IMR-90 (cell line): ENCODE measurements around the gene AADACL4. TPM values are rescaled to one million over a fixed set of nuclear protein-coding genes. Genes with fewer than 3 reads are reported as not detected.

Source experiments
- ATAC-seq: fragments of 200-7000 bp; cut with Tn5 transposase; 2 replicates; pipeline ENCODE4 v1.9.1; 2020; ENCODE audit warnings: low read depth, mild to moderate bottlenecking, moderate library complexity
- BruUV-seq: library from RNA; stranded (reverse); fragments of 400-500 nt; replicated peaks from 2 replicates; lab custom pipeline; 2021; lab: Mats Ljungman, UMichigan
- CTCF ChIA-PET: fragments of 300-600 bp; formaldehyde crosslinking; extraction: SDS; loops from one replicate; lab custom pipeline; 2021; ENCODE audit warnings: antibody characterized with exemption; lab: Yijun Ruan, JAX
- POLR2A ChIA-PET: fragments of 300-600 bp; sonication (Branson Sonifier 250); formaldehyde crosslinking; loops from one replicate; lab custom pipeline; 2022; ENCODE audit warnings: antibody characterized with exemption; ENCODE audit not compliant: unreplicated experiment; lab: Charles Lee
- DNase-seq: peaks from one replicate; pipeline ENCODE4 v3.0.0; 2013
- H2AFZ ChIP-seq: replicated peaks from 2 replicates; pipeline ENCODE3; 2013; ENCODE audit warnings: low read length, mild to moderate bottlenecking; ENCODE audit not compliant: poor library complexity
- H2AK5ac ChIP-seq: 2 replicates; pipeline ENCODE4 v1.6.1; 2013; ENCODE audit warnings: low read depth, low read length, inconsistent platforms
- H2AK9ac ChIP-seq: replicated peaks from 2 replicates; pipeline ENCODE3; 2013; ENCODE audit warnings: mild to moderate bottlenecking, low read depth, low read length, moderate library complexity; ENCODE audit not compliant: poor library complexity
- H2BK120ac ChIP-seq: 2 replicates; pipeline ENCODE4 v1.6.1; 2013; ENCODE audit warnings: low read depth, low read length, inconsistent platforms
- H2BK15ac ChIP-seq: 3 replicates; pipeline ENCODE4 v1.6.1; 2013; ENCODE audit warnings: low read depth, low read length, inconsistent platforms
- H2BK20ac ChIP-seq: 2 replicates; pipeline ENCODE4 v1.6.1; 2013; ENCODE audit warnings: low read depth, mild to moderate bottlenecking, inconsistent platforms, low read length, moderate library complexity
- H2BK5ac ChIP-seq: 2 replicates; pipeline ENCODE4 v1.6.1; 2013; ENCODE audit warnings: mild to moderate bottlenecking, low read depth, low read length, inconsistent platforms; ENCODE audit not compliant: poor library complexity, severe bottlenecking
- H3K14ac ChIP-seq: replicated peaks from 2 replicates; pipeline ENCODE4 v1.6.1; 2013; ENCODE audit warnings: low read depth, low read length, inconsistent platforms
- H3K18ac ChIP-seq: 2 replicates; pipeline ENCODE4 v1.6.1; 2013; ENCODE audit warnings: low read depth, low read length, control low read depth
- H3K23ac ChIP-seq: 2 replicates; pipeline ENCODE4 v1.6.1; 2013; ENCODE audit warnings: low read depth, low read length, inconsistent platforms
- H3K27ac ChIP-seq: 2 replicates; pipeline ENCODE4 v1.5.1; 2013; ENCODE audit warnings: mild to moderate bottlenecking, control low read depth, low read length; ENCODE audit not compliant: insufficient read depth
- H3K27me3 ChIP-seq: 2 replicates; pipeline ENCODE4 v1.6.1; 2013; ENCODE audit warnings: low read length; ENCODE audit not compliant: control insufficient read depth, insufficient read depth
- H3K36me3 ChIP-seq: 2 replicates; pipeline ENCODE4 v1.6.1; 2013; ENCODE audit warnings: low read length, mixed read lengths; ENCODE audit not compliant: control insufficient read depth, insufficient read depth
- H3K4ac ChIP-seq: 2 replicates; pipeline ENCODE4 v1.6.1; 2013; ENCODE audit warnings: low read depth, low read length, inconsistent platforms
- H3K4me1 ChIP-seq: 2 replicates; pipeline ENCODE4 v1.6.1; 2013; ENCODE audit warnings: low read length, mixed read lengths; ENCODE audit not compliant: control insufficient read depth, insufficient read depth
- H3K4me2 ChIP-seq: 2 replicates; pipeline ENCODE4 v1.6.1; 2013; ENCODE audit warnings: low read depth, mild to moderate bottlenecking, control low read depth, low read length, moderate library complexity
- H3K4me3 ChIP-seq: 2 replicates; pipeline ENCODE4 v1.5.1; 2013; ENCODE audit warnings: low read depth, mild to moderate bottlenecking, control low read depth, low read length, moderate library complexity; ENCODE audit not compliant: insufficient read depth
- H3K56ac ChIP-seq: 2 replicates; pipeline ENCODE4 v1.6.1; 2013; ENCODE audit warnings: low read length, inconsistent platforms; ENCODE audit not compliant: insufficient read depth; ENCODE audit errors: extremely low read depth
- H3K79me1 ChIP-seq, 2 experiments: 2 replicates each; pipeline ENCODE4 v1.6.1; 2013; ENCODE audit warnings: low read length in 2 of 2, inconsistent platforms in 1 of 2, low read depth in 1 of 2
- H3K9ac ChIP-seq: 2 replicates; pipeline ENCODE4 v1.6.1; 2013; ENCODE audit warnings: low read depth, low read length, control low read depth
- H3K9me1 ChIP-seq: 2 replicates; pipeline ENCODE4 v1.6.1; 2013; ENCODE audit warnings: low read length, inconsistent platforms; ENCODE audit not compliant: insufficient read depth
- H3K9me3 ChIP-seq: 2 replicates; pipeline ENCODE4 v1.6.1; 2013; ENCODE audit warnings: low read length; ENCODE audit not compliant: control insufficient read depth, insufficient read depth
- H4K20me1 ChIP-seq: 2 replicates; pipeline ENCODE4 v1.6.1; 2013; ENCODE audit warnings: low read length, inconsistent platforms; ENCODE audit not compliant: insufficient read depth
- H4K5ac ChIP-seq: 2 replicates; pipeline ENCODE4 v1.6.1; 2013; ENCODE audit warnings: mild to moderate bottlenecking, low read depth, low read length, control low read depth
- H4K8ac ChIP-seq, 2 experiments: 2 replicates each; pipeline ENCODE4 v1.6.1; 2013; ENCODE audit warnings: low read depth in 2 of 2, low read length in 2 of 2, control low read depth in 1 of 2, inconsistent platforms in 1 of 2
- H4K91ac ChIP-seq: 2 replicates; pipeline ENCODE4 v1.6.1; 2013; ENCODE audit warnings: low read depth, low read length, inconsistent platforms; ENCODE audit not compliant: insufficient read depth
- CEBPB ChIP-seq: IDR thresholded peaks from 2 replicates; pipeline ENCODE4 v1.6.1; 2012; ENCODE audit warnings: low read depth, low read length, improper control_type of control experiment
- FOS ChIP-seq: fragments of 150-350 bp; IDR thresholded peaks from 2 replicates; pipeline ENCODE4 v1.6.1; 2016; ENCODE audit warnings: low read depth, low read length
- MAZ ChIP-seq: IDR thresholded peaks from 2 replicates; pipeline ENCODE4 v1.6.1; 2012; ENCODE audit warnings: low read depth, mild to moderate bottlenecking, low read length, improper control_type of control experiment, moderate library complexity, borderline replicate concordance
- POLR2A ChIP-seq: IDR thresholded peaks from 2 replicates; pipeline ENCODE4 v1.6.1; 2012; ENCODE audit warnings: mild to moderate bottlenecking, low read depth, low read length
- RFX5 ChIP-seq: IDR thresholded peaks from 2 replicates; pipeline ENCODE4 v1.8.0; 2012; ENCODE audit warnings: low read depth, mild to moderate bottlenecking, low read length, moderate library complexity
- SMC3 ChIP-seq: fragments of 150-350 bp; IDR thresholded peaks from 2 replicates; pipeline ENCODE4 v1.6.1; 2016; ENCODE audit warnings: low read depth, mild to moderate bottlenecking, antibody characterized with exemption, low read length, moderate library complexity
- WGBS, 2 experiments: methylation state at CpG; one replicate each; pipeline versions ENCODE4 v1.1.5 to v1.1.7; 2013; ENCODE audit warnings: missing lambda C conversion rate in 2 of 2; ENCODE audit not compliant: insufficient read length in 1 of 2; ENCODE audit errors: extremely low coverage in 2 of 2; 5-methylcytosine and 5-hydroxymethylcytosine counted together
- dilution Hi-C: fragments of 300-500 bp; cut with HindIII; formaldehyde crosslinking; loops from one replicate; pipeline ENCODE4 v1.14.3; 2018; ENCODE audit warnings: low sequenced_read_pairs; ENCODE audit not compliant: unreplicated experiment
- in situ Hi-C: fragments of 300-500 bp; cut with MboI; formaldehyde crosslinking; loops from 3 replicates; pipeline ENCODE4 v1.14.3; 2019; ENCODE audit warnings: low sequenced_read_pairs, inconsistent platforms, mixed read lengths
- intact Hi-C: fragments of 100-400 bp; cut with micrococcal nuclease; formaldehyde crosslinking; loops from 2 replicates; pipeline ENCODE4 v1.10.0; 2022
- polyA plus RNA-seq, 3 experiments: library from polyadenylated mRNA; depleted of rRNA; stranded (reverse); fragments of >200 nt; gene quantifications; 2 replicates each; pipeline ENCODE4 v1.2.3, GENCODE V29; 2012; ENCODE audit warnings: low replicate concordance in 1 of 3
- total RNA-seq: library from RNA; depleted of rRNA; stranded (reverse); fragments of >200 nt; gene quantifications from 2 replicates; pipeline ENCODE4 v1.2.3, GENCODE V29; 2012
- TF ChIP-seq, protein P1 (sequence below): fragments of 150-350 bp; IDR thresholded peaks from 2 replicates; pipeline ENCODE4 v1.6.1; 2017; ENCODE audit warnings: mild to moderate bottlenecking, antibody characterized with exemption, low read length, low read depth
- TF ChIP-seq, protein P2 (sequence below): conservative IDR thresholded peaks from 2 replicates; pipeline ENCODE4 v1.5.1; 2012; ENCODE audit warnings: mild to moderate bottlenecking, low read depth, low read length, improper control_type of control experiment

Gene AADACL4
- total and polyA plus RNA-seq, 2 of the 4 experiments (the other 2 are of a cell fraction) = not detected

DNA sequence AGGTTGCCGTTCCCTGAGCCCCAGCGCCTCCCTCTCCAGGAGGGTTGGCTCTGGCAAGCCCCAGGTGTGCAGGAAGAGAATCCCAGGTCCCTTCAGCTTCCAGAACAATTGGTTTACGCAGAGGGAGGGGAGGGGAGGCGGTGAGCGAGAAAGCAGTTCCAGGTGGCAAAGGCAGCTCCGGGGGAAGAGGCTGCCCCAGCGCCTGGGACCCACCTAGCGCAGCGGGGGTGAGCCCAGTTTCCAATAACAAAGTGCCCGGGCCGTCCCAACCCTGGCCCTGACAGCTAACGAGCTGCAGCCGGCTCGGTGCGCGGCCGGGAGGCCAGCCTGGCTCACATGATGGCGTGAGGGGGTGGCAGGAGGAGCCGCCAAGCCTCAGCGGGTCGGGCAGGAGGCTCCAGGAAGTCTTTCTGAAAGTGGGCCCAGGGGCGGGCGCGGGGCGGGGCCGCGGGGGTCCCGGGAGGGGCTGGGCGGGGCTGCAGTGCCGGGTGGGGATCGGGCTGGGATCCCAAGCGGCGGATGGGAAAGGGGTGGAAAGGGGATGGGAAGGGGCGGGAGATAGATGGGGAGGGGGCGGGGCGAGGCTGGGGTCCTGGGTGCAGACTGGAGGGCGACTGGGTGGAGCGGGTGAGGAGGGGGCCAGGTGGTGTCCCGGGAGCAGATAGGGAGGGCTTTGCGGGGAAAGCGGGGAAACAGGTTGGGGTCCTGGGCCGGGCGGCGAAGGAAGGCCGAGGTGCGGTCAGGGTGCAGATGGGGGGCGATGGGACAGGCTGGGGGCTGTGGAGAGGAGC, 48.7 kb upstream of the AADACL4 start:
- Histone ChIP-seq H2AFZ (peak overlapping the region; percentile 82), H3K4me3 (no peak overlapping the region), H2AK9ac (peak overlapping the region; percentile 60), H2BK120ac (peak overlapping the region; percentile 89), H3K14ac (no peak overlapping the region; the same call in 1 of the 2 replicates), H2AK5ac (peak overlapping the region; percentile 79), H4K20me1 (no peaks in the 10 kb centered on the region; the same call in 1 of the 2 replicates), H3K27me3 (no peaks in the 10 kb centered on the region), H3K9me3 (no peaks in the 10 kb centered on the region), H2BK20ac (peak overlapping the region; percentile 38), H3K4ac (peak overlapping the region; percentile 87), H4K8ac (peak overlapping the region; percentile 62 to 79; a peak in 3 of 4 replicates), H4K5ac (peak overlapping the region; percentile 26), H3K9me1 (peaks cover 3% of the 10 kb centered on the region; the same call in 1 of the 2 replicates), H3K18ac (peak overlapping the region; percentile 68), H3K4me1 (peaks cover 24% of the 10 kb centered on the region), H3K36me3 (no peaks in the 10 kb centered on the region; the same call in 1 of the 2 replicates), H3K23ac (peak overlapping the region; percentile 5; the same call in 1 of the 2 replicates), H3K27ac (peak overlapping the region; percentile 73), H3K79me1 (peaks cover 4 to 6% of the 10 kb centered on the region in 2 experiments; a peak in 2 of 4 replicates), H4K91ac (peak overlapping the region; percentile 86), H3K56ac (no peak overlapping the region; the same call in 1 of the 2 replicates), H3K4me2 (peak overlapping the region; percentile 33; the same call in 1 of the 2 replicates), H2BK5ac (peak overlapping the region; percentile 80), H2BK15ac (peak overlapping the region; percentile 0; the same call in 1 of the 3 replicates), H3K9ac (peak overlapping the region; percentile 64)
- ChIA-PET POLR2A (interaction anchor here (0.6 kb wide), 2 partner anchors 150 to 192 kb away, joined by 3 to 4 read pairs; no protein-coding TSS in a partner anchor), CTCF (interaction anchor here (1.0 to 2.9 kb wide), 3 partner anchors 23 to 188 kb away, joined by 3 to 6 read pairs (median 4); partner anchors contain the start of gene DHRS3)
- BruUV-seq = no TSS peak
- dilution Hi-C loops = no loop called here
- TF ChIP-seq, protein P1, sequence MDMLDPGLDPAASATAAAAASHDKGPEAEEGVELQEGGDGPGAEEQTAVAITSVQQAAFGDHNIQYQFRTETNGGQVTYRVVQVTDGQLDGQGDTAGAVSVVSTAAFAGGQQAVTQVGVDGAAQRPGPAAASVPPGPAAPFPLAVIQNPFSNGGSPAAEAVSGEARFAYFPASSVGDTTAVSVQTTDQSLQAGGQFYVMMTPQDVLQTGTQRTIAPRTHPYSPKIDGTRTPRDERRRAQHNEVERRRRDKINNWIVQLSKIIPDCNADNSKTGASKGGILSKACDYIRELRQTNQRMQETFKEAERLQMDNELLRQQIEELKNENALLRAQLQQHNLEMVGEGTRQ = peak; percentile 56
- TF ChIP-seq RFX5 (no peak), MAZ (no peak; the same call in 1 of the 2 replicates), SMC3 (no peak), POLR2A (peak; percentile 36; the same call in 1 of the 2 replicates), CEBPB (no peak), FOS (no peak)
- TF ChIP-seq, protein P2, sequence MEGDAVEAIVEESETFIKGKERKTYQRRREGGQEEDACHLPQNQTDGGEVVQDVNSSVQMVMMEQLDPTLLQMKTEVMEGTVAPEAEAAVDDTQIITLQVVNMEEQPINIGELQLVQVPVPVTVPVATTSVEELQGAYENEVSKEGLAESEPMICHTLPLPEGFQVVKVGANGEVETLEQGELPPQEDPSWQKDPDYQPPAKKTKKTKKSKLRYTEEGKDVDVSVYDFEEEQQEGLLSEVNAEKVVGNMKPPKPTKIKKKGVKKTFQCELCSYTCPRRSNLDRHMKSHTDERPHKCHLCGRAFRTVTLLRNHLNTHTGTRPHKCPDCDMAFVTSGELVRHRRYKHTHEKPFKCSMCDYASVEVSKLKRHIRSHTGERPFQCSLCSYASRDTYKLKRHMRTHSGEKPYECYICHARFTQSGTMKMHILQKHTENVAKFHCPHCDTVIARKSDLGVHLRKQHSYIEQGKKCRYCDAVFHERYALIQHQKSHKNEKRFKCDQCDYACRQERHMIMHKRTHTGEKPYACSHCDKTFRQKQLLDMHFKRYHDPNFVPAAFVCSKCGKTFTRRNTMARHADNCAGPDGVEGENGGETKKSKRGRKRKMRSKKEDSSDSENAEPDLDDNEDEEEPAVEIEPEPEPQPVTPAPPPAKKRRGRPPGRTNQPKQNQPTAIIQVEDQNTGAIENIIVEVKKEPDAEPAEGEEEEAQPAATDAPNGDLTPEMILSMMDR = no peak
- peak; percentile 59 for DNase-seq
- ATAC-seq = peak; percentile 22
- 18% methylated on average over 18 of the region's 47 CpGs; no CpG with 5 or more reads in 1 of the 2 experiments for WGBS, 2 experiments
- intact Hi-C loops = no loop called here
- in situ Hi-C loops = no loop called here
